Peyer's patch (tissue), 4 donors: ENCODE data around the gene SDHAF4.

Source experiments
- POLR2A ChIP-seq, 2 donors: fragments of 450-650 bp; IDR thresholded peaks; one replicate each; pipeline ENCODE4 v1.5.1; 2017; ENCODE audit warnings: antibody characterized with exemption in 2 of 2, mild to moderate bottlenecking in 2 of 2, moderate library complexity in 2 of 2
- TF ChIP-seq, protein P1 (sequence below), 6 experiments: fragments of 450-650 bp in 4 of 6; fragments of 200-600 bp in 2 of 6; sonication (generic) in 1 of 6; IDR thresholded peaks; one replicate each; pipeline ENCODE4 v1.5.1; 2017 to 2019; ENCODE audit warnings: antibody characterized with exemption in 6 of 6, mild to moderate bottlenecking in 3 of 6, moderate library complexity in 1 of 6

GRCh38 chr6:70574643-70575042, 7.9 kb downstream of the SDHAF4 start:
- TF ChIP-seq, protein P1, sequence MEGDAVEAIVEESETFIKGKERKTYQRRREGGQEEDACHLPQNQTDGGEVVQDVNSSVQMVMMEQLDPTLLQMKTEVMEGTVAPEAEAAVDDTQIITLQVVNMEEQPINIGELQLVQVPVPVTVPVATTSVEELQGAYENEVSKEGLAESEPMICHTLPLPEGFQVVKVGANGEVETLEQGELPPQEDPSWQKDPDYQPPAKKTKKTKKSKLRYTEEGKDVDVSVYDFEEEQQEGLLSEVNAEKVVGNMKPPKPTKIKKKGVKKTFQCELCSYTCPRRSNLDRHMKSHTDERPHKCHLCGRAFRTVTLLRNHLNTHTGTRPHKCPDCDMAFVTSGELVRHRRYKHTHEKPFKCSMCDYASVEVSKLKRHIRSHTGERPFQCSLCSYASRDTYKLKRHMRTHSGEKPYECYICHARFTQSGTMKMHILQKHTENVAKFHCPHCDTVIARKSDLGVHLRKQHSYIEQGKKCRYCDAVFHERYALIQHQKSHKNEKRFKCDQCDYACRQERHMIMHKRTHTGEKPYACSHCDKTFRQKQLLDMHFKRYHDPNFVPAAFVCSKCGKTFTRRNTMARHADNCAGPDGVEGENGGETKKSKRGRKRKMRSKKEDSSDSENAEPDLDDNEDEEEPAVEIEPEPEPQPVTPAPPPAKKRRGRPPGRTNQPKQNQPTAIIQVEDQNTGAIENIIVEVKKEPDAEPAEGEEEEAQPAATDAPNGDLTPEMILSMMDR (IDR thresholded peaks at IDR 0.05) = no peak
- TF ChIP-seq POLR2A (IDR thresholded peaks at IDR 0.05) = no peak
